ENCODE data around the gene UPF3B. TPM values are rescaled to one million over a fixed set of nuclear protein-coding genes. Genes with fewer than 3 reads are reported as not detected.
A peak's percentile ranks its signal among the peaks of the same experiment; 100 is the strongest.

The UPF3B gene
- total and polyA plus RNA-seq, 10 of the 15 experiments (the other 5 are each of a cell fraction or from before 2014, with no cell fraction given), result 5.7 to 35.3 (median 22.1) TPM

DNA sequence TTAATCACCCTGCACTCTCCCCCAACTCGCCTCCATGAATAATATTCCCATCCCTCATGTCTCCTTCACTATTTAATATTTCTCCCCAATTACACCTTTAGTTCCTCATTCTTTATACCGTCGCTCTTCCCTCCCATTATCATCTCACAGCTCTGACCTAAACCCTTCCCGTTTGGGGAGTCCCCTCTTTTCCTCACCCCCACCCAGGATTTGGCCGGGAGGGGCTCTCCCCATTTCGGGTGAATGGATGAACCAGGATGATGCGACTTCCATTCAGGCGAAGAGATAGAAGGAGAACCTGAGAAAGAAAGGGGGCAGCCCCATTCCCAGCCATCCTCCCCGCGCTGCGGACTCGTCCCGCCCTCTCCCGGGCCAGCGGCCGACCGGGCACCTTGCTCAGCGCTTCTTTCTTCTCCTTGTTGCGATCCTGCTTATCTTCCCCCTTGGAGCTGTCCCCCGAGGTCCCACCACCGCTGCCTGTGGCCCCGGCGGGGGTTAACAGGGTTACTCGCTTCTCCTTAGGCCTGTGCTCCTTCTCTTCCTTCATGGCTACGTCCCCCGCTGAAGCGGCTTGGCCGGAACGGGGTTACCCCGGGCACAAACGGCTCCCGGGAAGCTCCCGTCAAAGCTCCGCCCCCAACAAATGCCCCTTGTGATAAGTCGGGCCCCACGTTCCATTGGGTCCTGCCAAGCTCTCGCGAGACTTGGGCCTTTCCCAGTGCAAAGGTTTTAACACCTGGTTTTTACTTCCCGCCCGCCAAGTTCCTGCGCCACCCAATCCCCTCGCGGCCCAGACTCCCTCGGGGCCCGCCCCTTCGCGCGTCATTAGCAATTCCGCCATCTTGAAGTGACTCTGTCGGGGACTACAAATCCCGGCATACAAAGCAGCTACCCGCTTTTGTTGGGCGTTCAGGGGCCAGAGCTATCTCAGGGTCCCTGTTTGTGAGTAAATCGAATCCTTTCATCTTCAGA lies at the start of gene UPF3B (continued):
- TF ChIP-seq BMI1 (IDR thresholded peaks at IDR 0.05; ENCODE audit: borderline replicate concordance) (no peak), POLR2AphosphoS5 (IDR thresholded peaks at IDR 0.05; ENCODE audit: low read length) (peak; percentile 69), CBX3 (IDR thresholded peaks at IDR 0.05; ENCODE audit: borderline replicate concordance, low read depth) (no peak), RFX5 (IDR thresholded peaks at IDR 0.05; ENCODE audit: low read depth, low read length) (no peak), KDM1A (IDR thresholded peaks at IDR 0.05; ENCODE audit: borderline replicate concordance) (no peak), HDAC6 (IDR thresholded peaks at IDR 0.05; ENCODE audit: unreplicated experiment) (no peak), SMAD1 (IDR thresholded peaks at IDR 0.05; ENCODE audit: low read depth, partially characterized antibody) (no peak), KAT2A (conservative IDR thresholded peaks at IDR 0.05; ENCODE audit: control insufficient read depth, low read depth, low read length) (no peak), WRNIP1 (IDR thresholded peaks at IDR 0.05; ENCODE audit: borderline replicate concordance, low read depth, low read length) (no peak), SRF (IDR thresholded peaks at IDR 0.05; ENCODE audit: low read depth in 2 of 2, low read length in 2 of 2) (no peak), HCFC1 (IDR thresholded peaks at IDR 0.05; ENCODE audit: low read length) (peak; percentile 77), STAT3 (IDR thresholded peaks at IDR 0.05; ENCODE audit: low read depth, low read length) (no peak), GATAD2B (conservative IDR thresholded peaks at IDR 0.05; ENCODE audit: low read depth) (peak; percentile 24; the same call in 1 of the 2 replicates), SPI1 (IDR thresholded peaks at IDR 0.05; ENCODE audit: borderline replicate concordance, insufficient read depth, low read depth, low read length) (no peak), SMARCA5 (IDR thresholded peaks at IDR 0.05) (no peak), EZH2 (IDR thresholded peaks at IDR 0.05; ENCODE audit: borderline replicate concordance, control insufficient read depth, low read depth, low read length) (no peak), ESRRA (IDR thresholded peaks at IDR 0.05; ENCODE audit: low read length) (no peak), ZNF384 (IDR thresholded peaks at IDR 0.05; ENCODE audit: borderline replicate concordance, low read depth, low read length) (no peak), IRF5 (IDR thresholded peaks at IDR 0.05; ENCODE audit: borderline replicate concordance) (peak; percentile 77), MEF2B (IDR thresholded peaks at IDR 0.05; ENCODE audit: partially characterized antibody, poor library complexity, severe bottlenecking) (peak; percentile 68), RCOR1 (conservative IDR thresholded peaks at IDR 0.05; ENCODE audit: low read depth, low read length) (no peak), JUNB (IDR thresholded peaks at IDR 0.05) (no peak), CHD2 (IDR thresholded peaks at IDR 0.05; ENCODE audit: borderline replicate concordance, low read depth, low read length) (peak; percentile 97)
- TF ChIP-seq, protein P1, sequence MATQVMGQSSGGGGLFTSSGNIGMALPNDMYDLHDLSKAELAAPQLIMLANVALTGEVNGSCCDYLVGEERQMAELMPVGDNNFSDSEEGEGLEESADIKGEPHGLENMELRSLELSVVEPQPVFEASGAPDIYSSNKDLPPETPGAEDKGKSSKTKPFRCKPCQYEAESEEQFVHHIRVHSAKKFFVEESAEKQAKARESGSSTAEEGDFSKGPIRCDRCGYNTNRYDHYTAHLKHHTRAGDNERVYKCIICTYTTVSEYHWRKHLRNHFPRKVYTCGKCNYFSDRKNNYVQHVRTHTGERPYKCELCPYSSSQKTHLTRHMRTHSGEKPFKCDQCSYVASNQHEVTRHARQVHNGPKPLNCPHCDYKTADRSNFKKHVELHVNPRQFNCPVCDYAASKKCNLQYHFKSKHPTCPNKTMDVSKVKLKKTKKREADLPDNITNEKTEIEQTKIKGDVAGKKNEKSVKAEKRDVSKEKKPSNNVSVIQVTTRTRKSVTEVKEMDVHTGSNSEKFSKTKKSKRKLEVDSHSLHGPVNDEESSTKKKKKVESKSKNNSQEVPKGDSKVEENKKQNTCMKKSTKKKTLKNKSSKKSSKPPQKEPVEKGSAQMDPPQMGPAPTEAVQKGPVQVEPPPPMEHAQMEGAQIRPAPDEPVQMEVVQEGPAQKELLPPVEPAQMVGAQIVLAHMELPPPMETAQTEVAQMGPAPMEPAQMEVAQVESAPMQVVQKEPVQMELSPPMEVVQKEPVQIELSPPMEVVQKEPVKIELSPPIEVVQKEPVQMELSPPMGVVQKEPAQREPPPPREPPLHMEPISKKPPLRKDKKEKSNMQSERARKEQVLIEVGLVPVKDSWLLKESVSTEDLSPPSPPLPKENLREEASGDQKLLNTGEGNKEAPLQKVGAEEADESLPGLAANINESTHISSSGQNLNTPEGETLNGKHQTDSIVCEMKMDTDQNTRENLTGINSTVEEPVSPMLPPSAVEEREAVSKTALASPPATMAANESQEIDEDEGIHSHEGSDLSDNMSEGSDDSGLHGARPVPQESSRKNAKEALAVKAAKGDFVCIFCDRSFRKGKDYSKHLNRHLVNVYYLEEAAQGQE (IDR thresholded peaks at IDR 0.05; ENCODE audit: low read depth, low read length), result no peak
